ENCODE data around the gene HID1.
"Not testable (repeated sequence)": the region's sequence is repeated elsewhere in the genome, so short reads cannot be mapped to it uniquely, and the experiment has no call there.

HID1 gene

GRCh38 chr17:75001915-75002843, 29.6 kb upstream of the HID1 start:
- no peak for FAIRE-seq
- no peak for DNase-seq (ENCODE audit: insufficient read length, low spot score)

GRCh38 chr17:74999523-74999922, 27.0 kb upstream of the HID1 start:
- FAIRE-seq: no peak
- DNase-seq (ENCODE audit: insufficient read length, low spot score): no peak

DNA sequence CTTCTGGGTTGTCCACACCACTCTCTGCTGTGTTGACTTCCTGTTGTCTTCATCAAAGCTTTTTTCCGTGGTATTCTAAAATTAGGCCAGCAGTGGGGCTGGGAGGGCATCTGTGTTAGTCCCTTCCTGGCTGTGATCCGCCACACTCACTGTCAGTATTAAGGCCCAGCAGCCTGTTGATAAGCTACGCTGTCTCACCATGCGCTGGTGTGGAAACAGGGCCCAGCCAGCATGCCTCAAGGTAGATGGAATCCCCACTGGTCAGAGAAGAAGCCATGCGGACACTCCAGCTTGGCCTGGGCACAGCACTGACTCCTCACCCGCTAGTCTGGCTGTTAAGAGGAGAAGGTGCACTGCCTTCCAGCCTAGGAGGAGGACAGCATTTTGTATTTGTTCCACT, 26.2 kb upstream of the HID1 start:
- FAIRE-seq (no peak), DNase-seq (ENCODE audit: insufficient read length, low spot score) (no peak)

DNA sequence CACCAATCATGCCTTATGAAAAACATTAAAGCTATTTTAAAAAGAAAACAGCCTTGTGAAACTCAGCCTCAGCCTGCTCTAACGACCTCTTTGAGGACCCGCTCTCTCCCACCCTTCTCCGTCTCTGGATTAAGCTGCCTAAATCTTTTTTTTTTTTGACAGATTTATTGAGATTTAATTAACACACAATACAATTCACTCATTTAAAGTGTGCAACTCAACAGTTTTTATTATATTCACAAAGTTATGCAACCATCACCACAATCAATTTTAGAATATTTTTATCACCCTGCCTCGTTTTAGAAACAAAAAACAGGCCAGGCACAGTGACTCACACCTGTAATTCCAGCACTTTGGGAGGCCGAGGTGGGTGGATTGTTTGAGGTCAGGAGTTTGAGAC, 23.3 kb upstream of the HID1 start:
- FAIRE-seq: no peak
- no peak for DNase-seq (ENCODE audit: insufficient read length, low spot score)

- DNase-seq (ENCODE audit: insufficient read length, low spot score) (no peak), FAIRE-seq (no peak)
Measured at GRCh38 chr17:74994440-74994839, 21.9 kb upstream of the HID1 start.

DNA sequence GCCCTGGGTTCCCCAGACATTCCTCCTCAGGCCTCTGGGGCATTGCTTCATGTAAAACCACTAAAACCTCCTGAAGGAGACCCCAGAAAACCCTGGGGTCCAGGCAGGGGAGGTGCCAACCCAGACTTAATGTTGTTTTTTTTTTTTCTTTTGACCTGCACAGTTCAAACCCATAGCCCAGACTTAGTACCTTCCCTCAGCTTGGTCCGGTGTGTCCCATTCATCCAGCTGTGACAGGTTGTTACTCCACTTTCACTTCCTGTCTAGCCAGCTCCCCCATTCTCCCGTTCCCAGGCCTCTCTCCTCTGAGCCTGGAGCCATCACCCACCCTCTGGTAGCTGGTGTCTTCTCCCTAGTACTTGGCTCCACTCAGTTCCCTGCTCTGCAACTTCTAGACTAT, 19.7 kb upstream of the HID1 start:
- no peak for FAIRE-seq
- no peak for DNase-seq (ENCODE audit: insufficient read length, low spot score)

DNA sequence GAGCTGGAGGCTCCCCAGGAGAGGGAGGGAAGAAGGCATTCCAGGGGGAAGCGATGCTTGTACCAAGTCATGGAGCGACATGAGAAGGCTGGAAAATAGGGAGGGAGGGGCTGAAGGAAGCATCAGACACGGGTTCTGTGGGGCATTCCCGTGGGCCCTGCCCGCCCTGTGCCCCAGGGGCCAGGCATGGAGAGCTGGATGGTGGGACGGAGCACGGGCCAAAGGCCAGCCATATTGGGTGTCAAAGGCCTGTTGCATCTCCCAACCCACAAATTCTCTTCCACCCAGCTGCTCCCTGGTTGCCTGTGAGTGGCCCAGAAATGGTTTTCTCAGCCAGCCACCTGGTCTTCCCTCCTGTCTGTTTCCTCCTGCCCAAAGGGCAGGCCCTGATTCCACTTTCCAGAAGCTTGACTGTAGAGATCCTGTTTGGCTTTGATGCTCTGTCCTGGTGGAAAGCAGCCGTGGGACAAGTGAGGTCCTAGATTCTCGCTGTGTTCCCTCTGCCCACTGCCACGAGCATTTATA, 18.1 kb upstream of the HID1 start:
- FAIRE-seq (no peak), DNase-seq (ENCODE audit: insufficient read length, low spot score) (no peak)

DNA sequence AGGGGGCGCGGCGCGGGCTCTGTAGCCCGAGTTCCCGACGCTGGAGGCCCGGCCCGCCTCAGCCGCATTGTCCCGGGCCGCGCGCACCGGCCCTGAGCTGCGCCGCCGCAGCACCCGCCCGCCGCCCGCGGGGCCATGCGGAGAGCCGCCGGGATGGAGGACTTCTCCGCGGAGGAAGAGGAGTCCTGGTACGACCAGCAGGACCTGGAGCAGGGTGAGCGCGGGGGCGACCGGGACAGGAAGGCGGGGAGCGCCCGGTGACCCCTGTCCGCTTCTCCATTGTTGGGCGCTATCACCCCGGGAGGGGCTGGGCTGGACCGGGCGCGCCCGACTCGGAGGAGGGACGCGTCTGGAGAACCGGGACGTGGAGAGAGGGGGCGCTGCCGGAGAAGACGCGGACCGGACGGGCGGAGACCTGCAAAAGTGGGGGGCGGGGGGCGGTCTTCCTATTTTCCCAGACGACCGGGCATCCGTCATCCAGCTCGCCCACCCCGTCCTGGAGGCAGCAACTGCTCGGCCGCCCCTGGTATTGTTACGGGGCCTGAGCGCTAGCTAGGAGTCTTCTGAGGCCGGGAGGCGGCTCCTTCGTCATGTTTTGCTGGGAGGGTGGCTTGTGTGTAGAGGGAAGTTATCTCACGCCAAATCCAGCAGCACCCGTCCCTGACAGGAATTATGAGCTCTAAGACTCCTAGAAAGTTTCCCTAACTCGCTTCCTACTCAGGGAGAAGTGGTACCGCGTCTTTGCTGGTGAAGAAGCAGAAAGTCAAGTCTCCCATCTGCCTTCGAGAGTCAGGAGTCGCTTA, 15.6 kb upstream of the HID1 start:
- DNase-seq (ENCODE audit: insufficient read length, low spot score): no peak
- FAIRE-seq: no peak

GRCh38 chr17:74987418-74987908, 14.9 kb upstream of the HID1 start, which contains the start of gene CDR2L:
Gene CDR2L (plus strand): TSS chr17:74987632. CDS start chr17:74988044, 412 bp downstream.
- FAIRE-seq (peak; percentile 87), DNase-seq (ENCODE audit: insufficient read length, low spot score) (peak; percentile 94)

DNA sequence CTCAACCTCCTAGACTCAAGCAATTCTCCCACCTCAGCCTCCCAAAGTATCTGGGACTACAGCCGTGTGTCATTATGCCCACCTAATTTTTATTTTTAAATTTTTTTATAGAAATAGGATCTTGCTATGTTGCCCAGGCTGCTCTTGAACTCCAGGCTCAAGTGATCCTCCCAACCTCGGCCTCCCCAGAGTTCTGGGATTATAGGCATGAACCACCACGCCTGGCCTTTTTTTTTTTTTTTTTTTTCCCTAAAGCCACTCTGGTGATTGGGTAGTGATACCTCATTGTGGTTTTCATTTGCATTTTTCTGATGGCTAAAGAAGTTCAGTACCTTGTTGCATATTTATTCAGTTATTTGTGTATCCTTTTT, 13.6 kb upstream of the HID1 start:
- DNase-seq (ENCODE audit: insufficient read length, low spot score): no peak

DNA sequence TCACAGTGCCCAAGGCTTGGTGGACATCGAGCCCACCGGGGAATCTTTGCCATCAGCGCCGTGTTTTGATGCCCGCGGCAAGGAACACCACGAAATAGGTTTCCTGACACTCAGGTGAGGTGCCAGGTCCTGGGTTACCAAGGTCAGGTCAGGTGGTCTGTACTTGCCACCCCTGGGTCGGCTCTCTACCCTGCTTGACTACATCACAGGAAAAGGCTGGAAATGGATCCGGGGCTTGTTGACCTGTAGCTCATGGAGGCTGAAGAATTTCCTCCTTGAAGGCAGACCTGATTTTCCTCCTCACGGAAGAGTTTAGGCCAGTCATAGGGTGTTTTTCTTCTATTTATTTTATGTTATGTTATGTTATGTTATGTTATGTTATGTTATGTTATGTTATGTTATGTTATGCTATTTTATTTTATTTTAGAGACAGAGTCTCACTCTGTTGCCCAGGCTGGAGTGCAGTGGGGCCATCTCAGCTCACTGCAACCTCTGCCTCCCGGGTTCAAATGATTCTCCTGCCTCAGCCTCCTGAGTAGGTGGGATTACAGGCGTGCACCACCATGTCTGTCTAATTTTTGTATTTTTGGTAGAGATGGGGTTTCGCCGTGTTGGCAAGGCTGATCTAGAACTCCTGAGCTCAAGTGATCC, 10.2 kb upstream of the HID1 start:
- FAIRE-seq: not testable (repeated sequence)

More for the DNA sequence above, 13.6 kb upstream of the HID1 start:
- FAIRE-seq: no peak

GRCh38 chr17:74981979-74982662, 9.6 kb upstream of the HID1 start:
- peak; percentile 60 for DNase-seq (ENCODE audit: insufficient read length, low spot score)
- FAIRE-seq: no peak

More for the DNA sequence above, 10.2 kb upstream of the HID1 start:
- not testable (repeated sequence) for DNase-seq (ENCODE audit: insufficient read length, low spot score)

GRCh38 chr17:74981318-74981978, 8.9 kb upstream of the HID1 start:
- FAIRE-seq (no peak), DNase-seq (ENCODE audit: insufficient read length, low spot score) (no peak)

DNA sequence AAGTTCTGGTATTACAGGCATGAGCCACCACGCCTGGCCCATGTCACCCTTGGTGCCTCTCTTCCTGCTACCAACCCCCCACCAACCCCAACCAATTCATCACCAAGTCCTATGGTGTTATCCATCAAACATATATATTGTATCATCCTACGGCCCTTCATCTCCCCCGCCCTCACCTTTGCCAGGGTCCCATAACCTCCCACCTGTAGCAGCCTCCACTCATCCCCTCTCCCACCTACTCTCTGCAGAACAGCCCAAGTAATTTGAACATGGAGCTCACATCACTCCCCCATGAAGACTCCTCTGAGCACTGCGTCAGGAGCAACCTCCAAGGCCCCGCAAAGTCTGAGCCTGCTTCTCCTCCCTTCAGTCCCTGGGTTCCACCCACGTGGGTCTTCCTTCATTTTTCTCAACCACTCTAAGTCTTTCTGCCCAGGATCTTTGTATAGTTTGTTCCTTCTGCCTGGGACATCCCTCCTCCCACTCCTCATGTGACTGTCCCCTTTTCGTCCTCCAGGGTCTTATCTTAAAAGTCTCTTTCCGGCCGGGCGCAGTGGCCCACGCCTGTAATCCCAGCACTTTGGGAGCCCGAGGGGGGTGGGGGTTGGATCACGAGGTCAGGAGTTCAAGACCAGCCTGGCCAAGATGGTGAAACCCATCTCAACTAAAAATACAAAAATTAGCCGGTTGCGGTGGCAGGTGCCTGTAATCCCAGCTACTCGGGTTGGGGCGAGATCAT, 7.0 kb upstream of the HID1 start:
- DNase-seq (ENCODE audit: insufficient read length, low spot score) (no peak), FAIRE-seq (no peak)

- no peak for DNase-seq (ENCODE audit: insufficient read length, low spot score)
- no peak for FAIRE-seq
Measured at GRCh38 chr17:74978240-74978639, 5.7 kb upstream of the HID1 start.

- FAIRE-seq (no peak), DNase-seq (ENCODE audit: insufficient read length, low spot score) (no peak)
Measured at GRCh38 chr17:74977802-74978201, 5.2 kb upstream of the HID1 start.

- DNase-seq (ENCODE audit: insufficient read length, low spot score) (no peak), FAIRE-seq (no peak)
Measured at GRCh38 chr17:74975943-74976342, 3.4 kb upstream of the HID1 start.

GRCh38 chr17:74972973-74973328, 392 bp upstream of the HID1 start:
- FAIRE-seq: peak; percentile 57

GRCh38 chr17:74971842-74972106, 785 bp downstream of the HID1 start:
- FAIRE-seq: no peak
- DNase-seq (ENCODE audit: insufficient read length, low spot score): no peak

More at GRCh38 chr17:74972973-74973328, 392 bp upstream of the HID1 start:
- no peak for DNase-seq (ENCODE audit: insufficient read length, low spot score)
